H9 (cell line): ENCODE measurements around the gene TNKS1BP1. TPM values are rescaled to one million over a fixed set of nuclear protein-coding genes. Genes with fewer than 3 reads are reported as not detected.

Experiments used
- DNase-seq: peaks from one replicate; pipeline ENCODE4 v3.0.0-alpha.2; 2017
- H2AFZ ChIP-seq: one replicate; pipeline ENCODE4 v1.6.1; 2013; ENCODE audit warnings: mild to moderate bottlenecking, low read length, control low read depth, moderate library complexity
- H2AK5ac ChIP-seq: 2 replicates; pipeline ENCODE4 v1.6.1; 2013; ENCODE audit warnings: low read length, control low read depth, mixed read lengths; ENCODE audit not compliant: insufficient read length
- H2BK120ac ChIP-seq: one replicate; pipeline ENCODE4 v1.6.1; 2013; ENCODE audit warnings: low read depth, mild to moderate bottlenecking, low read length, control low read depth, inconsistent platforms; ENCODE audit not compliant: poor library complexity, severe bottlenecking
- H2BK12ac ChIP-seq: 2 replicates; pipeline ENCODE4 v1.6.1; 2013; ENCODE audit warnings: low read length, control low read depth, mixed read lengths, low read depth; ENCODE audit not compliant: insufficient read length
- H2BK15ac ChIP-seq: 2 replicates; pipeline ENCODE4 v1.6.1; 2013; ENCODE audit warnings: low read depth, low read length, control low read depth
- H2BK20ac ChIP-seq: one replicate; pipeline ENCODE4 v1.6.1; 2013; ENCODE audit warnings: low read depth, mild to moderate bottlenecking, low read length, control low read depth, inconsistent platforms; ENCODE audit not compliant: poor library complexity, severe bottlenecking
- H2BK5ac ChIP-seq: 2 replicates; pipeline ENCODE4 v1.6.1; 2013; ENCODE audit warnings: low read length, control low read depth, mixed read lengths; ENCODE audit not compliant: insufficient read length
- H3K14ac ChIP-seq: 2 replicates; pipeline ENCODE4 v1.6.1; 2013; ENCODE audit warnings: low read length, control low read depth; ENCODE audit not compliant: insufficient read depth
- H3K18ac ChIP-seq: 2 replicates; pipeline ENCODE4 v1.6.1; 2013; ENCODE audit warnings: low read depth, mild to moderate bottlenecking, mixed read lengths, low read length, control low read depth; ENCODE audit not compliant: insufficient read length
- H3K23ac ChIP-seq: 2 replicates; pipeline ENCODE4 v1.6.1; 2013; ENCODE audit warnings: low read length, control low read depth, mixed read lengths, low read depth; ENCODE audit not compliant: insufficient read length
- H3K23me2 ChIP-seq: 2 replicates; pipeline ENCODE4 v1.6.1; 2013; ENCODE audit warnings: low read depth, mild to moderate bottlenecking, mixed read lengths, low read length, control low read depth; ENCODE audit not compliant: insufficient read length, poor library complexity, severe bottlenecking
- H3K27ac ChIP-seq: 2 replicates; pipeline ENCODE4 v1.5.1; 2013; ENCODE audit warnings: low read length, control low read depth, mixed read lengths, low read depth; ENCODE audit not compliant: insufficient read length
- H3K27me3 ChIP-seq: 2 replicates; pipeline ENCODE4 v1.6.1; 2013; ENCODE audit warnings: low read length, control low read depth, inconsistent platforms; ENCODE audit not compliant: insufficient read depth
- H3K4ac ChIP-seq: 2 replicates; pipeline ENCODE4 v1.6.1; 2013; ENCODE audit warnings: low read depth, mild to moderate bottlenecking, control low read depth, inconsistent platforms, low read length, moderate library complexity
- H3K4me1 ChIP-seq: 2 replicates; pipeline ENCODE4 v1.6.1; 2013; ENCODE audit warnings: low read length, control low read depth, inconsistent platforms; ENCODE audit not compliant: insufficient read depth
- H3K4me2 ChIP-seq: 2 replicates; pipeline ENCODE4 v1.6.1; 2013; ENCODE audit warnings: low read length, control low read depth, mixed read lengths; ENCODE audit not compliant: insufficient read length, insufficient read depth
- H3K56ac ChIP-seq: 2 replicates; pipeline ENCODE4 v1.6.1; 2013; ENCODE audit warnings: low read depth, mild to moderate bottlenecking, mixed read lengths, low read length, control low read depth; ENCODE audit not compliant: insufficient read length
- H3K79me1 ChIP-seq: 2 replicates; pipeline ENCODE4 v1.6.1; 2013; ENCODE audit warnings: low read depth, mild to moderate bottlenecking, moderate library complexity, low read length, control low read depth, inconsistent platforms; ENCODE audit not compliant: insufficient read depth, poor library complexity, severe bottlenecking
- H3K79me2 ChIP-seq: 2 replicates; pipeline ENCODE4 v1.6.1; 2013; ENCODE audit warnings: low read length, control low read depth, inconsistent platforms; ENCODE audit not compliant: insufficient read depth
- H3K9ac ChIP-seq: 2 replicates; pipeline ENCODE4 v1.6.1; 2013; ENCODE audit warnings: low read length, control low read depth, mixed read lengths; ENCODE audit not compliant: insufficient read length; ENCODE audit errors: extremely low read depth
- H3K9me3 ChIP-seq: one replicate; pipeline ENCODE4 v1.6.1; 2013; ENCODE audit warnings: low read depth, low read length, inconsistent platforms; ENCODE audit not compliant: control insufficient read depth
- H3T11ph ChIP-seq: one replicate; pipeline ENCODE4 v1.6.1; 2013; ENCODE audit warnings: mild to moderate bottlenecking, low read length, control low read depth, inconsistent platforms
- H4K20me1 ChIP-seq: one replicate; pipeline ENCODE4 v1.6.1; 2013; ENCODE audit not compliant: control insufficient read depth, insufficient read length, insufficient read depth
- H4K5ac ChIP-seq: 2 replicates; pipeline ENCODE4 v1.6.1; 2013; ENCODE audit warnings: low read depth, mild to moderate bottlenecking, mixed read lengths, low read length, control low read depth; ENCODE audit not compliant: insufficient read length
- H4K8ac ChIP-seq: replicated peaks from 2 replicates; pipeline ENCODE4 v1.6.1; 2013; ENCODE audit warnings: low read length, control low read depth, mixed read lengths, low read depth; ENCODE audit not compliant: insufficient read length
- H4K91ac ChIP-seq: 2 replicates; pipeline ENCODE4 v1.6.1; 2013; ENCODE audit warnings: low read depth, mild to moderate bottlenecking, moderate library complexity, mixed read lengths, low read length, control low read depth; ENCODE audit not compliant: insufficient read length
- H3K27ac Mint-ChIP-seq, 3 experiments: 2 replicates in 2 of 3; 3 replicates in 1 of 3; pipeline ENCODE4 v1.8.0; 2020 to 2021; ENCODE audit warnings: mixed read lengths in 3 of 3, mild to moderate bottlenecking in 1 of 3, moderate library complexity in 1 of 3
- H3K27me3 Mint-ChIP-seq: 2 replicates; pipeline ENCODE4 v1.8.0; 2021; ENCODE audit warnings: low read depth, mild to moderate bottlenecking, moderate library complexity, mixed read lengths
- H3K36me3 Mint-ChIP-seq, 3 experiments: 2 replicates in 2 of 3; 3 replicates in 1 of 3; pipeline ENCODE4 v1.8.0; 2020 to 2021; ENCODE audit warnings: low read depth in 3 of 3, mixed read lengths in 3 of 3; ENCODE audit not compliant: insufficient read depth in 1 of 3
- H3K4me1 Mint-ChIP-seq, 2 experiments: 2 replicates each; pipeline ENCODE4 v1.8.0; 2020; ENCODE audit warnings: mixed read lengths in 2 of 2
- H3K4me3 Mint-ChIP-seq, 2 experiments: 2 replicates in 1 of 2; 3 replicates in 1 of 2; pipeline ENCODE4 v1.8.0; 2020 to 2021; ENCODE audit warnings: mild to moderate bottlenecking in 2 of 2, mixed read lengths in 2 of 2, moderate library complexity in 1 of 2
- H3K9me3 Mint-ChIP-seq, 2 experiments: 2 replicates in 1 of 2; 3 replicates in 1 of 2; pipeline ENCODE4 v1.8.0; 2020; ENCODE audit warnings: mild to moderate bottlenecking in 2 of 2, mixed read lengths in 2 of 2, moderate library complexity in 1 of 2
- WGBS: extraction: QIAGEN DNeasy Blood & Tissue Kit; methylation state at CpG from one replicate; pipeline ENCODE4 v1.1.7; 2013; ENCODE audit warnings: missing lambda C conversion rate, low lambda C conversion rate, mixed read lengths; ENCODE audit not compliant: insufficient read length; ENCODE audit errors: extremely low coverage; 5-methylcytosine and 5-hydroxymethylcytosine counted together
- total RNA-seq: library from RNA; stranded (reverse); gene quantifications from 2 replicates; pipeline ENCODE4 v1.2.1, GENCODE V29; 2021
- TF ChIP-seq, protein P1 (sequence below): fragments of 200-600 bp; sonication (generic); conservative IDR thresholded peaks from 3 replicates; pipeline ENCODE4 v1.8.0; 2021; ENCODE audit warnings: antibody characterized with exemption, mild to moderate bottlenecking

TNKS1BP1 gene
- total RNA-seq, 1 experiment from 2014 or later = 130 TPM

DNA sequence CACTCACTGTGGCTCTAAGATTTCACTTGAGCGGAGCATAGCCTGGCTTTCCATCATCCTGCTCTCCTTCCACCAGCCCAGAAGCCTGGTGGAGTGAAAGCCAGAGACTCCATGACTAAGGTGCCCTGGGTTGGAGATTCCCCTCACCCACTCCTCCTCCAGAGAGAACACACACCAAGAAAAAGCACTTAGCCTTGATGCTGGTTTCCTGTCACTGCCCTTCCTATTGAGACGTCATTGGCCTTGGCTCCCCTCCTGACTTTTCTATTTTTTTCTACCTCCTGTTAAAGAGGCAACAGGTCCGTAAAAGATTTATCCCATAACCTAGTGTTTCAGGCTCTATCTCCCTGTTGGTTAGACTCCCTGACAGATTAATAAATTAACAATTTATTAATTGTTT is 49.2 kb downstream of the TNKS1BP1 start:
- Mint-ChIP-seq H3K4me1 (peaks cover 22 to 27% of the 10 kb centered on the region in 2 experiments), H3K27me3 (peaks cover 16% of the 10 kb centered on the region), H3K9me3 (peaks cover 0 to 8% of the 10 kb centered on the region in 2 experiments; a peak in 4 of 5 replicates), H3K36me3 (peaks cover 0 to 3% (median 0%) of the 10 kb centered on the region in 3 experiments; a peak in 3 of 7 replicates), H3K27ac (no peak overlapping the region), H3K4me3 (no peak overlapping the region)
- Histone ChIP-seq H3K9ac (no peak overlapping the region), H3K14ac (no peak overlapping the region), H2BK15ac (no peak overlapping the region), H2BK12ac (no peak overlapping the region), H3K23ac (no peak overlapping the region), H3K27me3 (no peaks in the 10 kb centered on the region), H4K5ac (no peak overlapping the region), H3K4me2 (no peak overlapping the region), H3K4me1 (no peaks in the 10 kb centered on the region; the same call in 1 of the 2 replicates), H2AK5ac (no peak overlapping the region), H3K27ac (no peak overlapping the region), H3K23me2 (no peaks in the 10 kb centered on the region), H4K91ac (no peak overlapping the region), H3K4ac (no peak overlapping the region), H3K18ac (no peak overlapping the region), H2BK20ac (no peak overlapping the region), H3K79me1 (no peaks in the 10 kb centered on the region), H2BK5ac (no peak overlapping the region), H2BK120ac (no peak overlapping the region), H4K20me1 (no peaks in the 10 kb centered on the region), H3K56ac (no peak overlapping the region), H2AFZ (no peak overlapping the region), H3K9me3 (peaks cover 9% of the 10 kb centered on the region), H4K8ac (no peak overlapping the region), H3T11ph (no peak overlapping the region), H3K79me2 (no peaks in the 10 kb centered on the region)
- DNase-seq = no peak
- no CpG with 5 or more reads among the region's 3 CpGs for WGBS
- TF ChIP-seq, protein P1, sequence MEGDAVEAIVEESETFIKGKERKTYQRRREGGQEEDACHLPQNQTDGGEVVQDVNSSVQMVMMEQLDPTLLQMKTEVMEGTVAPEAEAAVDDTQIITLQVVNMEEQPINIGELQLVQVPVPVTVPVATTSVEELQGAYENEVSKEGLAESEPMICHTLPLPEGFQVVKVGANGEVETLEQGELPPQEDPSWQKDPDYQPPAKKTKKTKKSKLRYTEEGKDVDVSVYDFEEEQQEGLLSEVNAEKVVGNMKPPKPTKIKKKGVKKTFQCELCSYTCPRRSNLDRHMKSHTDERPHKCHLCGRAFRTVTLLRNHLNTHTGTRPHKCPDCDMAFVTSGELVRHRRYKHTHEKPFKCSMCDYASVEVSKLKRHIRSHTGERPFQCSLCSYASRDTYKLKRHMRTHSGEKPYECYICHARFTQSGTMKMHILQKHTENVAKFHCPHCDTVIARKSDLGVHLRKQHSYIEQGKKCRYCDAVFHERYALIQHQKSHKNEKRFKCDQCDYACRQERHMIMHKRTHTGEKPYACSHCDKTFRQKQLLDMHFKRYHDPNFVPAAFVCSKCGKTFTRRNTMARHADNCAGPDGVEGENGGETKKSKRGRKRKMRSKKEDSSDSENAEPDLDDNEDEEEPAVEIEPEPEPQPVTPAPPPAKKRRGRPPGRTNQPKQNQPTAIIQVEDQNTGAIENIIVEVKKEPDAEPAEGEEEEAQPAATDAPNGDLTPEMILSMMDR = no peak
